ENCODE results near the gene TRIM7.

Gene TRIM7

GRCh38 chr5:181204826-181205760 lies at the start of gene TRIM7:
TRIM7 (minus strand) TSS chr5:181205196; CDS start chr5:181205110, 86 bp downstream.
- peak; percentile 17 for DNase-seq

DNA sequence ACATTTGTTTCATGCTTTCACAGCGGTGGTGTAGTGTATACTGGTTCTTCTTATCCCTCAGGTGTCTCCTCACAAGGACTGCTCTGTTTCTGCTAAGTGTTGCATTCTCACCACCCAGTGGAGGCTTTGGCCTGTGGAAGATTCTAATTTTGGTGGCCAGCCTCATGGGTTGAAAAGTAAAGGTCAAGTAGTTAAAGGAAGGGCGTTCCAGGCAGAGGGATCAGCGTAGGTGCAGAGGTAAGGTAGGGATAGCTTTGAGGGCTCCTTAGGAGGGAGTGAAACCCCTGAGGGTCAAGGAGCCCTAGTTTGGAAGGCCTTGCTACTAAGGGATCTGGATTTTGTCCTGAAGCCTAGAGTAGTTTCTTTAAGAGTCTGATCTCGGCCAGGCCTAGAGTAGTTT lies 43.3 kb upstream of the TRIM7 start:
- DNase-seq: no peak

DNA sequence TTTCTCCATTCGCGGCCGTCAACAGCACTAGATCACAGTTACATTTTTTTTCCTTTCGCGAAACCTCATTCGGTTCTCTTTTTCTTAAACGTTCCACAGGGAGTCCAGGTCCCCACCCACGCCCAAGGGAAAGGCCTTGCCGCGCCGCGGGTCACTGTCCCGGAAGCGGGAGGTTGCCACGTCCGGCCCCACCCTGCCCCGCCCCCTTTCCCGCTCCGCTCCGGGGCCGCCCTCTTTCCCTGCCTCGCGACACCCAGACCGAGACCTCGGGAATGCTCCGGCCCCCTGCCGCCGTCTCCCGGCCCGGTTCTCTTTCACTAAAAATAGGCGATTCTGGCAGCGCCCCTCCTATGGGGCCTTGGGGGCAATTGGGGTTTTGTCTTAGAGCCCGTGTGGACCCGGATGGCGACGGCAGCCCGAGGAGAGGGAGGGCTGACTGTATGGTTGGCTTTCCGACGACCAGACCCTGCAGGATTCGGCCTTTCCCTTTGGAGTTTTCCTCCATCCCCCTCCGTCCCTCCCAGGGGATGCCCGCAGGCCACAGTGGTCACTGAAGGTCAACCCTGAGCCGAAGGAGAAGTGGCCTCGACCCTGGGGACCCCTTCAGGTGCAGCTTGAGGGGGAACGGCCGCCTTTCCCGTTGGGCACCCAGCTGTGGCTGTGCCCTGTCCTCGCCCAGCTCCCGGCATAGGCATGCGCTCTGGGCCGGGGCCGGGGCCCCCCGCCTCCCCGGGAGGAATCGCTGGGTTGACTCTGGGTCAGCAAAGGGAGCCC lies 41.5 kb upstream of the TRIM7 start:
- peak; percentile 72 for DNase-seq

DNA sequence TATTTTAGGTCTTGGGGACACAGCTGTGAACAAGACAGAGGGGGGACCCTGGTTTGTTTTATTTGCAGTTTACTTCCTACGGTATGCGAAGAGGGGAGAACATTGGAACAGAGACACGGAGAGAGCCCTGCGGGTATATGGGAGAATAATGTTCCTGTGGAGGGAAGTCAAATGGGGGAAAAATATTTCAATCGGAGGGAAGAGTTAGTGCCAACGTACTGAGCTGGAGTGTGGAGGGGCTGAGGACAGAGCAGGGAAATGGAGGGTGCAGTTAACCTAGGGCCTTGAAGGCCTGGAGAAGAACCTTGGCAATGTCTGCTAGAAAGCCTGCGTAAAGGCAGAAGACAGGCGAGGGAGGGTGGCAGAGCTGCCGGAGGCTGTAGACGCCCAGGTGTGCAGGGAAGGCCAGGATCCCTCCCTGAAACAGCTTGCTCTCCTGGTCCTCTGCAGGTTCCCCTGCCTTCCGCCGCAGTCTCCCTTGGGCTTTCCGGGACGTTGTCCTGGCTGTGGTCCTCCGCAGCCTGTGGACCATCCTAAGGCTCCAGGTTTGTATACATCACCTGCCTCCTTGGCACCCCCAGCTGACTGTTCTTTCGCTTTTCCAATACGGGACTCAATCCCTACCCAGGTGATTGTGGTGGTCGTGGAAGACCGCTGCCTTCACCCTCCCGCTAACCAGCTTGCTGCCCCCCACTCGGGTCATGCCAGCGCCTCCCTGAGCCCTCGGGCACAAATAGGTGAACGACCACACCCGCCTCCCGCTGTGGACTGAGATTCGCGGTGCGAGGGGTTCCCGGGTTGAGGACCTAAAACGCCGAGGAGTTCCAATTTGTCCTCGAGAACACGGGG lies 40.7 kb upstream of the TRIM7 start:
- DNase-seq: no peak

DNA sequence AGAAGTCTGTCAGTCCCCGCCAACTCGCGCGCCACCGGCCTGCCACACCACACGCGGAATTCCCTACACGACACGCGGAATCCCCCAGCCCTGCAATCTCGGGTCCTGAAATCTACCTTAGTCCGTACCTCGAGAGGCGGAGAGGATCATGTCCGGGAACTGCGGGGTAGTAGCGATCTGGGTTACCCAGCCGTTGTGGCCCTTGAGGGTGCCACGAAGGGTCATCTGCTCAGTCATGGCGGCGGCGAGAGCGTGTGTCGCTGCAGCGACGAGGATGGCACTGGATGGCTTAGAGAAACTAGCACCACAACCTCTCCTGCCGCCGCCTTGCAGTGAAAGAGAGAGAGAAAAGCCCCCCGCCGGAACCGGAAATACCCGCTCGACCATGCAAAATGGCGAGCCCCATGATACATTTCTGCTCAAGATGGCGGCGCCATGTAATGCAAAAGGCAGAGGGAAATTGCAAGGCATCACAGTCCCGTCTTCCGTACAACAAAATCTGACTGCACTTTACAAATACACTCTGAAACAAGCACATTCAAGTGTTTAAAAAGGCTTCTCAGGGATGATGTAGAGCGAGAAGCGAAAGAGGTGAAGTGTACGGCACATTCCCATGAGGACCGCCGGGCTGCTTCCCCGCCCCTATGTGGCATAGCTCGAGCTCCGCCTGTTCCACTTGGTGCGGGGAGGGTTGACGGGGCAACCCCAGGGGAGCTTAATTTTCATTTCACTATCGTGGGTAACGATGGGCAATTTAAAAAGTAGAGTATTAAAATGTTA lies 38.8 kb upstream of the TRIM7 start, which contains the start of gene RACK1:
TSS of gene RACK1 (minus strand) at position 343 of the 780 bp plus-strand sequence. CDS start at position 237, 106 bp downstream.
- peak; percentile 90 for DNase-seq

DNA sequence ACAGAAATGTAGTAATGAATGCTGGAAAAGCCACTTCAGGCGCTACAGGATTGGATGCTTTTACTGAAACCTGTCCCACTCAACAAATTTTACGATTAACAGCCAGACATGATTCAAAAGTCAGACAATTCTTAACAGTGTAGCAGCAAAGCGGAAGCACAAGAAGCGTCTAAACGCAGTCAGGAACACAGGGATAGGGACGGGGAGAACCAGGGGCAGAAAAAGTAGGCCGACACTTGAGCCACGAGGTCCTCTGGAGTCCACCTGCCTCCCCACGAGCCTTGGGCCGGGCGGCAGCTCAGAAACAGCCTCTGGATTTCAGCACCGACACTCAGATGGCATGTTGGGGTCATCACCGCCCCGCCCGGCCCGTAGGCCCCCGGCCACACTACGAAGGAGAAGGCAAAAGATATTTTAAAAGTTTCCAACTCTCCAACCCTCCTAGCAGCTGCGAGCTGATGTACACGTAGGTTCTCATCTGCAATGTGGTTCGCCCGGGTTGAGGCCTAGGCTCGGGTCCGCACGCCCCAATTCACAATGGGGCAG lies 38.1 kb upstream of the TRIM7 start:
- no peak for DNase-seq

DNA sequence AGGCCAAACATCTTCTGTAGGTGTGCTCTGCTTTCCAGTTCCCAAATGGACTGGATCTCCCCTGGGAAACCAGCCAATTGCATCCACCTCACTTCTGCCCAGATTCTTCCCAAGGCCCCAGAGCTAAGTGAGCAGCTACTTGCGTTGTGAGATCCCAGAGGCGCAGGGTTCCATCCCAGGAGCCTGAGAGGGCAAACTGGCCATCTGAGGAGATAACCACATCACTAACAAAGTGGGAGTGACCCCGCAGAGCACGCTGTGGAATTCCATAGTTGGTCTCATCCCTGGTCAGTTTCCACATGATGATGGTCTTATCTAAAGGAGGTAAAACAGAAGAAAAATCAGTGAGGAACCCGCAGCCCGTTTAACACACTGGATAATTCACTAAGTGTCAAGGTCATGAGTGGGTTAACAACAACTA lies 37.0 kb upstream of the TRIM7 start:
- DNase-seq: no peak

DNA sequence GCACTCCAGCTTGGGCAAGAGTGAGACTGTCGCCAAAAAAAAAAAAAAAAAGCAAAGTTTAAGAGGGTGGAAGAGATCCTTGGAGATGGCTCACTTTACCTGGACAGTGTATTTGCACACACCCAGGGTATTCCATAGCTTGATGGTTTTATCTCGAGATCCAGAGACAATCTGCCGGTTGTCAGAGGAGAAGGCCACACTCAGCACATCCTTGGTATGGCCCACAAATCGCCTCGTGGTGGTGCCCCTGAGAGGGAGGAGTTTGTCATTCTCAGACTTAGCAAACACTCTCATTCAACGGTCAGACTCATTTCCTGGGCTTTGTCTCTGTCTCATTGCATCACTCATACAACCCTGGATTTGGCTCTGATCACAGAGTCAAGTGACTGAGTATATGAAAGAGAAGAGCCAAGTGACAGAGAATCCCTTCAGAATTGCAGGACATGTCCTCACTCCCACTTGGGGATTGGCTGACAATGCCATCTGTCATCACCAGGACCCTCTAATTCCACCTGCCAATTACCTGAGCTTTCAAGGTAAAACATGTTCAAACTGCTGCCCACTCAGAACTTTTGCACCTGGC lies 36.5 kb upstream of the TRIM7 start:
- peak; percentile 49 for DNase-seq

- no peak for DNase-seq
These were observed 34.2 kb upstream of the TRIM7 start for GRCh38 chr5:181239062-181239663.

GRCh38 chr5:181237729-181238385 lies 32.9 kb upstream of the TRIM7 start:
- no peak for DNase-seq

DNA sequence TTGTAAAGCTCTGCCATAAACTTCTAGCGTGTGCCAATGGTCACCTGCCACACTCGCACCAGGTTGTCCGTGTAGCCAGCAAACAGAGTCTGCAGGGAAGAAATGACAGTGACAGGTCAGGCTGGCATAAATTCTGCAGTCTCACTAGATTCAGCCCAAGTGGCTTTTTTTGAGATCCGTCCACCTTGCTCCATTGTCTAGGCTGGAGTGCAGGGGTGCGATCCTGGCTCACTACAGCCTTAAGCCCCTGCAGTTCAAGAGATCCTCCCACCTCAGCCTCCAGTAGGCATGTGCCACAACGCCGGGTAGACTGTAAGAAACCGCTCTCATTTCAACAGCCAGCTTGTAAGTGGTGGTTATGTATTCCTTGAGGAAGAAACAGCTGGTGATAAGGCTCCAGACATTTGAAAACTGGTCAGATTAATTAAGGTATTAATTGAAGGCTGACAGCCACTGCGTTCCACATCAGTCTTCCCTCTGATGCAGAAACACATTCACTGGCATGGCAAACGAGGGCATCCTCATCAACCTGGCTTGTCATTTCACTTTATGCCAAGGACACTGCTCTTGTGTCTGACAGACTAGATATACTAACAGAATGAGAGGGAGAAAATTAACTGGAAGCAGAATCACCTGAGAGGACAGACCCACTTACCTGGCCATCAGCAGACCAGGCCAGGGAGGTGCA lies 32.1 kb upstream of the TRIM7 start:
- no peak for DNase-seq

GRCh38 chr5:181236471-181236870 lies 31.5 kb upstream of the TRIM7 start:
- DNase-seq: no peak

GRCh38 chr5:181235689-181236366 lies 30.8 kb upstream of the TRIM7 start:
- no peak for DNase-seq

DNA sequence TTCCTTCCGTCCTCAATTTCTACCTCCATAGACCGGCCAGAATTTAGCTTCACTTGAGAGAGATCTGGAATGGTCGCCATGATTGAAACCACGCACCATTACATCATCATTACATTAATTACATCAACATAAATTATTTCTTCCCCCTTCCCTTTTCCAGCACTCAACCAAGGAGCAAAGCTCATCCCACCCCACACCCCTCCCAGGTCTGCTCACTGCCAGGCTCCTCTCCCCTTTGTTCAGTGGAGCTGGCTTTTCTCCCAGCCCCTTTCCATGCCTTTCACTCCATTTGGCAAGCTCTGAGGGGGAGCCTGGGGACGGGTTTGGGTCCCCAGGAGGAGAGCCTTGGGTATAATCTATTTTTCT lies 30.3 kb upstream of the TRIM7 start:
- no peak for DNase-seq

GRCh38 chr5:181234455-181235306 lies 29.7 kb upstream of the TRIM7 start:
- no peak for DNase-seq

- DNase-seq: no peak
These were observed 28.9 kb upstream of the TRIM7 start for GRCh38 chr5:181233801-181234454.

- DNase-seq: no peak
These were observed 28.2 kb upstream of the TRIM7 start for GRCh38 chr5:181233088-181233800.

All from CD4-positive, alpha-beta T cell treated with Interleukin-10 for 1 hour (primary cell).